K562 (cell line): ENCODE data around the gene SDHAF1. TPM values are rescaled to one million over a fixed set of nuclear protein-coding genes. Genes with fewer than 3 reads are reported as not detected.
A peak's percentile ranks its signal among the peaks of the same experiment; 100 is the strongest.

Experiments used
- CTCFL ChIP-seq: IDR thresholded peaks from 2 replicates; pipeline ENCODE4 v1.6.1; 2011; ENCODE audit warnings: borderline replicate concordance, low read depth, mild to moderate bottlenecking, moderate library complexity, low read length; ENCODE audit not compliant: insufficient read depth, poor library complexity, severe bottlenecking
- CXXC5 ChIP-seq: fragments of 250-450 bp; sonication (Bioruptor Pico); IDR thresholded peaks from 2 replicates; pipeline ENCODE4 v1.8.0; 2022; ENCODE audit warnings: inconsistent platforms, mild to moderate bottlenecking, moderate library complexity
- FUS ChIP-seq: fragments of 200-400 bp; formaldehyde crosslinking; optimal IDR thresholded peaks from 2 replicates; pipeline ENCODE3; 2017; ENCODE audit warnings: low read depth, low read length
- GABPB1 ChIP-seq: sonication (generic); formaldehyde crosslinking; IDR thresholded peaks from 2 replicates; pipeline ENCODE4 v1.8.0; 2022; ENCODE audit warnings: mild to moderate bottlenecking, missing genetic modification reagents
- GATAD2B ChIP-seq: fragments of 450-650 bp; IDR thresholded peaks from 2 replicates; pipeline ENCODE4 v1.6.1; 2017; ENCODE audit warnings: mild to moderate bottlenecking, borderline replicate concordance
- HNRNPLL ChIP-seq: fragments of 200-400 bp; formaldehyde crosslinking; IDR thresholded peaks from 2 replicates; pipeline ENCODE4 v1.6.1; 2017; ENCODE audit warnings: low read length, low read depth, mild to moderate bottlenecking; ENCODE audit not compliant: poor library complexity, severe bottlenecking
- KLF16 ChIP-seq: IDR thresholded peaks from 2 replicates; pipeline ENCODE4 v1.6.1; 2016; ENCODE audit warnings: antibody characterized with exemption
- MGA ChIP-seq: fragments of 450-650 bp; IDR thresholded peaks from 2 replicates; pipeline ENCODE4 v1.6.1; 2016; ENCODE audit warnings: mild to moderate bottlenecking, moderate library complexity
- NELFE ChIP-seq: IDR thresholded peaks from 2 replicates; pipeline ENCODE4 v1.6.1; 2011; ENCODE audit warnings: mild to moderate bottlenecking; ENCODE audit not compliant: insufficient read depth, insufficient read length
- PHB ChIP-seq: fragments of 250-450 bp; sonication (Bioruptor Pico); IDR thresholded peaks from 2 replicates; pipeline ENCODE4 v1.5.0; 2021
- SAP30 ChIP-seq: fragments of 200-600 bp; sonication (generic); IDR thresholded peaks from 2 replicates; pipeline ENCODE4 v1.6.1; 2012; ENCODE audit warnings: borderline replicate concordance, low read depth, mild to moderate bottlenecking, moderate library complexity, low read length, control low read depth, inconsistent platforms; ENCODE audit not compliant: insufficient read depth, poor library complexity, severe bottlenecking
- SMAD1 ChIP-seq: fragments of 150-350 bp; IDR thresholded peaks from 2 replicates; pipeline ENCODE4 v1.6.1; 2014; ENCODE audit warnings: low read length, low read depth; ENCODE audit not compliant: partially characterized antibody
- ZNF253 ChIP-seq: fragments of 250-450 bp; sonication (Bioruptor Pico); conservative IDR thresholded peaks from 2 replicates; pipeline ENCODE4 v1.6.1; 2021; ENCODE audit warnings: mild to moderate bottlenecking
- polyA plus RNA-seq, 8 experiments: library from polyadenylated mRNA; depleted of rRNA in 4 of 8; stranded (reverse) in 5 of 8; unstranded in 3 of 8; fragments of >200 nt; fragmentation: Nextera tagmentation in 2 of 8; fragmentation: Illumina TruSeq in 1 of 8; extraction: Ambion mirVana in 2 of 8; extraction: Trizol in 1 of 8; gene quantifications; 2 replicates each; pipeline versions ENCODE4 v1.2.1 to v1.2.3, GENCODE V29; 2011 to 2014; ENCODE audit warnings: inconsistent platforms in 1 of 8, missing spikeins in 1 of 8
- total RNA-seq, 7 experiments: library from RNA; depleted of rRNA in 6 of 7; stranded (reverse); fragments of >200 nt in 6 of 7; fragmentation: Illumina TruSeq in 2 of 7; extraction: Trizol in 2 of 7; gene quantifications; 2 replicates each; pipeline versions ENCODE4 v1.2.1 to v1.2.3, GENCODE V29; 2011 to 2021; ENCODE audit warnings: low replicate concordance in 1 of 7

The SDHAF1 gene
- total and polyA plus RNA-seq, 9 of the 15 experiments (the other 6 are each of a cell fraction or from before 2014, with no cell fraction given) = 0.42 to 55.7 (median 18.8) TPM

- TF ChIP-seq MGA (peak; percentile 82), HNRNPLL (peak; percentile 88), SMAD1 (peak; percentile 73), FUS (no peak), CXXC5 (peak; percentile 91), GATAD2B (no peak), PHB (CRISPR knock-in tag) (no peak), NELFE (no peak), GABPB1 (CRISPR knock-in tag) (peak; percentile 92), ZNF253 (CRISPR knock-in tag) (no peak), KLF16 (no peak), CTCFL (peak; percentile 62), SAP30 (peak; percentile 84)
Observed at GRCh38 chr19:35995048-35995993, at the start of gene SDHAF1 (continued).
